H4 (cell line): ENCODE results near the gene MIB1. TPM values are rescaled to one million over a fixed set of nuclear protein-coding genes. Genes with fewer than 3 reads are reported as not detected.

Experiments used
- DNase-seq: peaks from one replicate; pipeline ENCODE4 v3.0.0-alpha.2; 2015; ENCODE audit warnings: low spot score
- total RNA-seq: library from RNA; depleted of rRNA; stranded (reverse); fragments of >200 nt; shearing (Covaris generic); gene quantifications from 2 replicates; pipeline ENCODE4 v1.2.3, GENCODE V29; 2014; rRNA removed

The MIB1 gene
- total RNA-seq, 1 experiment from 2014 or later = 35.8 TPM

DNA sequence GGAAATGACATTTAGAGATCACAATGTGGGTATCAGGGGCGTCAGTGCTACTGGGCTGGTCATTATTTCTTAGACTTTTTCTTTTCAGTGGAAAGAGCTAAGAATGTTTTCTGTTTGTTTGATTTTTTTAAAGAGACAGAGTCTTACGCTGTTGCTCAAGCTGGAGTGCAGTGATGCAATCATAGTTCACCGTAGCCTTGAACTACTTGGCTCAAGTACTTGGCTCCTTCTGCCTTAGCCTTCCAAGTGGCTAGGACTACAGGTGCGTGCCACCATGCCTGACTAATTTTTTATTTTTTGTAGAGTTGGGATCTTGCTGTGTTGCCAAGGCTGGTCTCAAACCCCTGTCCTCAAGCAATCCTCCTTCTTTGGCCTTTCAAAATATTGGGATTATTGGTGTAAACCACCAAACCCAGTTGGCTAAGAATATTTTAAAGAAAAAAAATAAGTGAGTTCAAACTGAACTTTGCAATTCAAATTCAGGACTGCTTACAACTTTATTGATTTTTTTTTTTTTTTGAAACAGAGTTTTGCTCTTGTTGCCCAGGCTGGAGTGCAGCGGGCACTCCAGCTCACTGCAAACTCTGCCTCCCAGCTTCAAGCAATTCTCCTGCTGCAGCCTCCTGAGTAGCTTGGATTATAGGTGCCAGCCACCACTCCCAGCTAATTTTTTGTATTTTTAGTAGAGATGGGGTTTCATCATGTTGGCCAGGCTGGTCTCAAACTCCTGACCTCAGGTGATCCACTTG is 154.2 kb downstream of the MIB1 start:
- peak; percentile 11 for DNase-seq

DNA sequence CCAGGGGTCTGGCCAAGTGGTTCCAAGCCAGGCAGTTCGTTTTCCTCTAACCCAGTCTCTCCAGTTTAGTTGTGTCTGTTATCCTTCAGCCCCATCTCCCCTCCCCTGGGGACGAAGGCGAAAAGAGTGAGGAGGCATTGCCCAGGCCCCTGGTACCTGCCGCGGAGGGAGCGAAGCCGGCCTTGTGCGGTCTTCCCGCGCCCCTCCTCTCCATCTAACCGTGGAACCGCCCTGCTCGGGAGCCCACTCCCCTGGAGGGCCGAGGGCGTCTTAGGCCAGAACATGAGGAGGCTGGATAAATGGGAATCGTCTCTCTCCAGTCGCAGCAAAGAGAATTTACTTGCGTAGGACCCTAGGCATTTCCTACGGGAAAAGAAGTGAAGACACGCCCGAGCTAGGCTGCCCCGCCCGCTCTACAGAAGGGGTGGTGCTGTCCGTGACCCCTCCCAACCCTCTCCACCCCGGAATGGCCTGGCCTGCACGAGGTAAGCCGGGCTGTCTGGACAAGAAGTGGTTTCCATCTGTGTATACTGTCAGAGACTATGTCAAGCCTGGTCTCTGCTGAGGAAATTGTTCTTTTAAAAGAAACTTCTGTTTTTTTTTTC is 156.2 kb downstream of the MIB1 start:
- no peak for DNase-seq

DNA sequence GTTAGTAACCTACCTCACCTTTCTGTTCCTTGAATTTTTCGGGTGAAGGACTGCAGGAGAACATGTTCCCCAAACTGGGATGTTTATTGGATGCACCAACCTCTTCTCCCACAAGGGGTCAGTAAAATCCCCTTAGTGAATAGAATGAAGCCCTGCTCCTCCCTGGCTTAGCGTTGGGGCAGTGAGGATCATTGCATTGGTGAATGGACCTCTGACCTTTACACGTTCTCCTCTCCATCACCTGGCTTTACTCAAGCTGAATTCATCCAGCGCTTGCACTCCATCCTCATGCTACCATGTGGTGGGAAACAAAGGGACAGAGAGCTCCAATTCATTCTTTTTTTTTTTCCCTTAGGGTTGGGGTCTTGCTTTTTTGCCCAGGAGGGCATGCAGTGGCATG is 157.2 kb downstream of the MIB1 start:
- DNase-seq = peak; percentile 34

DNA sequence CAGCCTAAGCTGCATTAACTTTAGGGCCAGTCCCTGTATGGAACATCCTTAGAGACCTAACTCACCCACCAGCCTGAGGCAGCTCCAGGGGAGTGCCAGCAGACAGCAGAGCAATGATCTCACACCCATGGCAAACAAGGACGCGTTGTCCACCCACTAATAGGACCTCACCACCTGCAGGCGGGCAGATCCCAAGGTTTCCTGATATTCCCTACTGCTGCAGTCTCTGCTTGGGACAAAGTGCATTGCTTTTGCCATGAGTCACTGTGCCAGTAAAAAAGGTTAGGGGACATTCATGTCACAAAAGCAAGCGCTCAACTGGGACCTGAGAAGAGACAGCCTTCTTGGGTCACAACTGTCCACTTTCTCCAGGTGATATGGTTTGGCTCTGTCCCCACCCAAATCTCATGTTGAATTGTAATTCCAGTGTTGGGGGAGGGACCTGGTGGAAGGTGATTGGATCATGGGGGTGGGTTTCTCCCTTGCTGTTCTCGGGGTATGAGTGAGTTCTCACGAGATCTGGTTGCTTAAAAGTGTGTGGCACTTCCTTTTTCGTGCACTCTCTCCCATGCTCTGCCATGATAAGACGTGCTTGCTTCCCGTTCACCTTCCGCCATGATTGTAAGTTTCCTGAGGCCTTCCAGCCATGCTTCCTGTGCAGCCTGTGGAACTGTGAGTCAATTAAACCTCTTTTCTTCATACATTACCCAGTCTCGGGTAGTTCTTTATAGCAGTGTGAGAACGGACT is 160.2 kb downstream of the MIB1 start:
- DNase-seq = no peak

DNA sequence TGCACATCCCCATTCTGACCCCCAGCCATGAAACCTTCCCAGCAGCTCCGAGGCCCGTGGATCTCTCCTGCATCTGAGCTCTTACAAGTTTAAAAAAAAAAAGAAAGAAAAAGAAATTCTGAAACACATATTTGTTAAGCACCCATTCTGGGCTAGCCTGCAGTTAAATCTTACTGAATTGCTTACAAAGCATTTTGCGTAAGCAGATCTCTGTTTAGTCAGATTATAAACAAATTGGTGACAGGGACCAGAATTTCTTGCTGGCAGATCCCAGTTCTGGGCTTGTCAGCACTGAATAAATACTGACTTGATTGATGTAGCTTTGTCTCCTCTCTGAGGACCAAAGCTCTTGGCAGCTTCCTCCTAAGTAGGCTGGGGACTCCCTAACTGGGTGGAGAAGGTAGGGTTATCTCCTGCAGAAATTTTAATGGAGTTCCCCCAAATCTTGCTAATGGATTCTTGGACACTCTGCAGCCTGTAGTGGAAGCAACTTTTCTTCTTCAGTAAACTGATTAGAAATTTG is 160.9 kb downstream of the MIB1 start:
- DNase-seq = no peak

DNA sequence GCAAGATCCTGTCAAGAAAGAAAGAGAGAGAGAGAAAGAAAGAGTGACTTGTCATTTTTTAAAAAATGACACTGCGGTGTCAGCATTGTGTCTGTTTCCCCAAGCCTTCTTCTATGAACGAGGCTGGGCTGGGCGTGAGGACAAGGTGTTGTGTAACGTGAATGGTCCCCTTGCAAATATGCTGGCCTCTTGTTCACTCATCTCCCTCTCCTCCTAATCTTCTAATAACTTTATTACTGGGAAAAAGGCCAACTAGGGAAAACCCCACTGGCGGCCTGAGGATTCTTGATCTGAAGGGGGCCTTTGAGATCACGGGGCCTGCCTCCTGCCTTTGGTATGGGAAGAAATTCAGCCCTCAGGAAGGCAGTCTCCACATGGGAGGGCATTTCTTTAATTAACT is 163.1 kb downstream of the MIB1 start:
- DNase-seq = no peak

DNA sequence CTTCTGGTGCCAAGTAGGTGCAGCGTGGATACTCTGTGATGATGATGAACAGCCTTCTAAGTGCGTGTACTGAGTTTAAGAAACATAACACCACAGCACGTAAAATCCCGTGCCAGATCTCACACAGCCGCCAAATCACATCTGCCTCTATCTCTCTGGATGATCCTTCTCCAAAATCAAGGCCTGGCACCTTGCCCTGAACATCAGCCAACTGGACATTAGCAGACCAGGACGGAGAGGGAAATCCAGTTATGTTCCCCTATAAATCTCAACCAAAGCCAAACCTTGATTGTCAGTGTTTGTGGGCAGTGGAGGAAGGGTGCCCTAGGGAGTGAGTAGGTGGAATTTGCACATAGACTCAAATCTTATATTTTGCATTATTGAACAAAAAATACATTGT is 164.3 kb downstream of the MIB1 start:
- DNase-seq = no peak

DNA sequence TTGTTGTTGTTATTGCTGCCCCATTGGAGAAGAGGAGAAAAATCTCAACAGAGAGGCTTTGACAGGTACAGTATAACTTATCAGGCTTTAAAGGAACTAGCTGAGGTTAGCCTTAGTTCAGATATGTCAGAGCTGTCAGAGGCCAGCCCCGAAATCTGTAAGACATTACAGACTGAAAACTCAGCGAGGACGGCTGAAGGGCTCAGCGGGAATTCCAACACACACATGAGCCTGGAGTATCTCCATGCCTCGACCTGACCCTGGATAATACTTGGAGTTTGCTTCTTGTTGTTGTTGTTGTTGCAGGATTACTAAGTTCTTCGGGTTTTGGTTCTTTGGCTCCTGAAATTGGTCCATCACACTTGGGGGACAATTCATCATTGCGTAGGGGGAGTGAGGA is 166.9 kb downstream of the MIB1 start:
- no peak for DNase-seq

DNA sequence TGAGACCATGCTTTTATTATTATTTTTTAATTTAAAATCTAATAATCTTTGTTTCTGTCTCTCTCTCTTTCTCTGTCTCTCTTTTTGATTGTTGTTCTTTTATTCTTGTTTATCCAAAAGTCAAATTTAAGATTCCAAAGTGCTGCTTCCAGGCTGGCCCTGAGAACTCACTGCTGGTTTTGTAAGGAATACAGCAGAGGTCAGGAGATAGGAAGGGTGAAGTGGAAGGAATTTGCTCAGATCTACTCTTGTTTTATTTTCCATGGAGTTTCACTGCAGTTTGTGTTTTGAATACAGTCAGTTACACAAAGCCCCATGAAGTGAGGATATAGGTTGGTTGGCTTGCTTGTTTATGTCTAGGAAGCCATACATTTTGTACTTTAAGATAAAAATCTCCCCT is 168.1 kb downstream of the MIB1 start:
- DNase-seq = no peak

DNA sequence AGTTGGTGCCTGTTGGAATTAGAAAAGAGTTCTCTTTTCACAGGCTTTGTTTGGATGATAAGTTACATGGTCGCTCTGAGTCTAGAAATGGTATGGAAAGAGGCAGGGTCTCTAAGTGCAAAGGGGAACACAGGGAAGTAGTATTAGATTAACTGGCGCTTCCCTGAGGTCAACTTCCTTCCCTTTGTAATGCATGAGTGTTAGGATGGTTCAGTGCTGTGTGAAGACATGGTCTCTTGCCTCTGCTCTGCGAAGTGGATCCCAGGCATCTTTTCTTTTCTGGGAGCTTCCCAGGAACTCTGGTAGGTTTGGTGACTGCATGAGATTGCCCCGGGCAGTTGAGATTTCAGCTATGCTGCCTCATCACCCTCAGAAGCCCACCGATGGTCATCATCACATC is 170.3 kb downstream of the MIB1 start:
- DNase-seq = no peak

DNA sequence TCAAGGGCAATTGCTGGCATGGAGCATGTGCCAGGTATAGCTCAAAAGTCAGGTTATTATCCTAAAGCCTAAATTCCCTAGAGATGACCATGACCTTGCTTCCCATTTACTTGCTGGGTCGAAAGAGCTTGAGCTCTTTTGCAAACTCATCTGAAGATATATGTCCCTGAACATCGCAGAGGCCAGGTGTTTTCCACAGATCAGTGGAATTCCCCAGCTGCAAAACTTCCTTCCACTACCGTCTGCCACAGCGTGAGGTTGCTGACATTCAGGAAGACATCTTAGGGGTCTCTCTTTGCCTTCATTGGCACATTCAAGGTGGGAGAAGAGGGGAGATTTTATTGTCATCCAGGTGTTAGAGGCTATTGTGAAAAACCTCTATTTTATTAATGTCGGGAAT is 171.0 kb downstream of the MIB1 start:
- no peak for DNase-seq

DNA sequence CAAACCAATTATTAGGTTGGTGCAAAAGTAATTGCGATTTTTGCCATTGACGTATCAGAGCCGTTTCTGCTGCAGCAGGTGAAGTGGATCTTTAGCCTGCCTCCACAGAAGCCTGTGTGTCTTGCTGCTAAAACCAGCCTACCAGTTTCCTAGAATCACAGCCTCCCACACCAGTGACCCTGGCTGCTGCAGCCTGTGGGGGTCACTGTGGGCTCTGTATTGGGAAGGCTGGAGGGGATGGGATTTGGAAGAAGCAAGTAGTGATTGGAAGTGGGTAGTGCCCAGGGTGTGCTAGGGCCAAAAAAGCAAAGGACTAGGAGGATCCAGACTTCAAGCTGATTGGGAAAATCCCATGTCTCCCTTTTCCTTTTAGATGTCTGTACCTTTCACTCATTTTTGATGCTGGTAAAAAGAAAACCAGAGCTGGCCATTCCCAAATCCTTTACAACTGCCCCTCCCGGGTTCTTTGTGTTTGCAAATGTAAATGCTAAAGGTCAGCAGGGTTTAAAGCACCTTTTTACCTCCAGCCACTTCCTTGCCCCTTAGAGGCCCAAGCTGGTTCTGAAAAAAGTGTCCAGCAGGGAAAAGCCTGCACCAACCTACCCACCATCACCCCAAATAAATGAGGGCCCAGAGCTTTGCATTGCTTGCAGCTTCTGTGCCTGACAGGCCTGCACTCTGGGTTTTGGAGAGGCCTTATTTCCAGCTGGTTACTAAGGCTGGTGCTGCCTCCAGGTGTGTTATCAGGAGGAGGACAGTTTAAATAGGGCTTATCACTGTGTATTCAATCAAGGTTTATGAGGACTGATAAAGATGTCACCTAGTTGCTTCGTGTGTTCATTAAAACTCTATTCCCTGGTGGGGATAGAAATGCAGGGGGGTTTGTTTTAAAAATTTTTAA is 172.0 kb downstream of the MIB1 start:
- no peak for DNase-seq

DNA sequence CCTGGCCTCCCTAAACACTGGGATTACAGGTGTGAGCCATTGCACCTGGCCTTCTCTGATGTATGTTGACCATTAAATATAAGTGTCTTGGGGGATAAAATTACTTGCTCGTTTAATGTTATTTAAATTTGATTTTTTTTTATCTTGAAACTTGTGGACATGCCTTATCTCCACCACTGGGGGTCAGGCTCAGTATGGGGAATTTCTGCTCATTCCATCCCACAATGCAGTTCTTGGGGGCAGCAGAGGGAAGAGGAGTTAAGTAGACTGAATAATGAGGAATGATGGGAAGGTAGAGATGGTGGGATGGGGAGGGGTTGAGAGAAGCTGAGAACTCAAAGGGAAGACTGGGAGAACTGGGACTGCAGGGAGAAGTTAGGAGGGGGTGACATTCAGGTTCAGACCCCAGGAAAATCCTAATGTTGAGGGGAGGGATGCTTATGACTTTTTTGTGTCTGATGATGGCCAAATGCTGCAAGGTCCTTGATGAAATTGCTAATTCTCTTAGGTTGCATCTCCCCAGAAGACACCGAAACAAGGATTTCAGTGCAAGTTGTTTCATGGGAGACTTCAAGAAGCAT is 174.2 kb downstream of the MIB1 start:
- peak; percentile 74 for DNase-seq

DNA sequence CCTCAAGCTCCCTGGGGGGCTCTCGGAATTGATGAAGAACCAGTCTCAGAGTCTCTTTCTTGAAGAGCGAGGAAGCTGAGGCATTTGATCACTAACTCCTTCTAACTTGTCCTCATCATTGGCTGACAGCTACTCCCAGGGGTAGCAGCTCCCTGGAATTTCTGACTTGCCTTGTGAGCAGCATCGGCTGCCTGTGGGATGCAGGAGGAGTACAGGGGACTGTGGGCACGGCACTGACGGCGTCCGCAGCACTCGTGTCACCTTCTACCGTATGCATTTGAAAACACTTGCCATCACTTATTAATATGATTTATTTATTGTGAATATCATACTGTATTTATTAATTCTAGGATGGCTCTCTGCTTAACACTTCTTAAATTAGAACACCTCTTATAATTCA is 175.0 kb downstream of the MIB1 start:
- DNase-seq = no peak

DNA sequence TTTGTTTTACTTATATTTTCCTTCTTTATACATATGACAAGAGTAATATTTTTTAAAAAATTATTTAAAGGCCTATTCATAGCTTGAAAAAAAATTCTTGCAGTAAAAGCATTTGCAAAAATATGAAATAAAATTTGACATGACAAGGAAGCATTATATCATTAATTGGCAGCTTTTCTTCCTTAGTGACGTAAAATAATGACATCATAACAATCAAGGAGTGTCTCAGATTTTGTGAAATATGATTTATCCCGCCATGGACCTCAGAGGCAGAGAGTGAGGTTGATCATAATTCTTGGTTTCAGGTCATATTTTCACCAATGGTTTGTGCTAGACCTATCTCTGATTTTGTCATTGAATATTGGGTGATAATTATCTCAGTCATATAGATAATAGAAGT is 176.0 kb downstream of the MIB1 start:
- DNase-seq = no peak

DNA sequence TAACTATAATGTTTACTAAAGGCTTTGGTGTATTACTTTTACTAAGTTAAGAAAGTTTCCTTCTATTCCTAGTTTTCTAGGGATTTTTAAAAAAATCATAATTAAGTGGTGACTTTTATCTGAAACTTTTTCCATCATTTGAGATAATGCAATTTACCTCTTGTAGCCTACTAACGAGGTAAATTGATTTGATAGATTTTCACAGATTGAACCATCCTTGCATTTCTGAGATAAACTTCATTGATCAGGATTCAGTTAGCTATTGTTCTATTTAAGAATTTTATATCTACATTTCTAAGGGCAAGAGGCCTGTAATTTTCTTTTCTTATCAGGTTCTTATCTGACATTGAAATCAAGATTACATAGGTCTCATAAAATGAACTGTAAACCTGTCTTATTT is 178.1 kb downstream of the MIB1 start:
- no peak for DNase-seq

Other genes starting within 250 kb of the MIB1 start
- gene ESCO1, start 140.1 kb upstream of the MIB1 start, total RNA-seq = 13.0 and 14.2 TPM in 2 replicates
- 35.6 and 59.1 TPM in 2 replicates for gene SNRPD1, start 128.5 kb upstream of the MIB1 start, total RNA-seq
- gene ABHD3, start 36.0 kb upstream of the MIB1 start, total RNA-seq = 12.9 and 16.2 TPM in 2 replicates